K562 (cell line): ENCODE data around the gene ELSPBP1. TPM values are rescaled to one million over a fixed set of nuclear protein-coding genes. Genes with fewer than 3 reads are reported as not detected.
"Not testable (repeated sequence)": the region's sequence is repeated elsewhere in the genome, so short reads cannot be mapped to it uniquely, and the experiment has no call there.

Source experiments
- ATAC-seq: fragments of 200-7000 bp; cut with Tn5 transposase; 3 replicates; pipeline ENCODE4 v1.9.1; 2020; ENCODE audit warnings: moderate library complexity
- BruUV-seq: library from RNA; stranded (reverse); fragments of 400-500 nt; replicated peaks from 2 replicates; lab custom pipeline; 2021; lab: Mats Ljungman, UMichigan
- CTCF ChIA-PET: fragments of 300-600 bp; formaldehyde crosslinking; extraction: SDS; loops from one replicate; lab custom pipeline; 2021; ENCODE audit warnings: low intra/inter-chr PET ratio; lab: Yijun Ruan, JAX
- POLR2A ChIA-PET: fragments of 300-600, 350-650 bp; sonication (Branson Sonifier 250); formaldehyde crosslinking; extraction: SDS; loops from one replicate; lab custom pipeline; 2021; ENCODE audit warnings: antibody characterized with exemption, inconsistent platforms; lab: Yijun Ruan, JAX
- DNase-seq, 4 experiments: peaks; one replicate each; pipeline versions ENCODE4 v3.0.0 to v3.0.0-alpha.2; 2011 to 2018; ENCODE audit warnings: low spot score in 3 of 4, mixed read lengths in 3 of 4; ENCODE audit errors: extremely low read depth in 1 of 4
- FAIRE-seq: peaks from 2 replicates; lab custom pipeline; 2011; peaks lifted over from hg19 to GRCh38; lab: Jason Lieb, UNC
- H2AFZ ChIP-seq: 2 replicates; pipeline ENCODE4 v1.6.0; 2011; ENCODE audit warnings: low read depth, low read length, control low read depth, inconsistent platforms
- H3K27ac ChIP-seq: fragments of 200-600 bp; 3 replicates; pipeline ENCODE4 v1.8.0; 2011; ENCODE audit warnings: low read depth, mild to moderate bottlenecking, control low read depth, inconsistent platforms, low read length, moderate library complexity, mixed read lengths; ENCODE audit errors: extremely low read depth
- H3K27me3 ChIP-seq, 2 experiments: fragments of 300-600 bp in 1 of 2; 2 replicates in 1 of 2; 3 replicates in 1 of 2; pipeline versions ENCODE4 v1.6.0 to v1.8.0; 2011; ENCODE audit warnings: inconsistent platforms in 2 of 2, low read length in 2 of 2, mild to moderate bottlenecking in 1 of 2, mixed read lengths in 1 of 2, moderate library complexity in 1 of 2; ENCODE audit not compliant: control insufficient read depth in 2 of 2, insufficient read depth in 2 of 2
- H3K36me3 ChIP-seq: fragments of 300-600 bp; 3 replicates; pipeline ENCODE4 v1.8.0; 2011; ENCODE audit warnings: mild to moderate bottlenecking, low read length, inconsistent platforms; ENCODE audit not compliant: control insufficient read depth, insufficient read depth
- H3K4me1 ChIP-seq, 2 experiments: fragments of 200-600 bp in 1 of 2; replicated peaks in 1 of 2; 2 replicates in 1 of 2; 3 replicates in 1 of 2; pipeline versions ENCODE4 v1.5.1 to v1.8.0; 2011; ENCODE audit warnings: inconsistent platforms in 2 of 2, low read length in 2 of 2, mild to moderate bottlenecking in 1 of 2, mixed read lengths in 1 of 2, moderate library complexity in 1 of 2; ENCODE audit not compliant: control insufficient read depth in 2 of 2, insufficient read depth in 2 of 2
- H3K4me2 ChIP-seq: 2 replicates; pipeline ENCODE4 v1.6.1; 2011; ENCODE audit warnings: low read length, control low read depth, inconsistent platforms, mixed read lengths; ENCODE audit not compliant: insufficient read depth
- H3K4me3 ChIP-seq: fragments of 200-600 bp; sonication (generic), shearing (Covaris generic); 2 replicates; pipeline ENCODE4 v1.5.1; 2016; ENCODE audit warnings: control low read depth, inconsistent platforms
- H3K79me2 ChIP-seq: fragments of 200-600 bp; 3 replicates; pipeline ENCODE4 v1.8.0; 2011; ENCODE audit warnings: low read length, inconsistent platforms; ENCODE audit not compliant: control insufficient read depth, insufficient read depth
- H3K9ac ChIP-seq, 2 experiments: 2 replicates each; pipeline versions ENCODE4 v1.6.0 to v1.6.1; 2011; ENCODE audit warnings: low read depth in 2 of 2, low read length in 2 of 2, control low read depth in 1 of 2, inconsistent platforms in 1 of 2, mild to moderate bottlenecking in 1 of 2, mixed read lengths in 1 of 2; ENCODE audit not compliant: insufficient read depth in 1 of 2
- H3K9me1 ChIP-seq: one replicate; pipeline ENCODE4 v1.6.0; 2011; ENCODE audit warnings: inconsistent platforms, mild to moderate bottlenecking, low read length, moderate library complexity; ENCODE audit not compliant: control insufficient read depth, insufficient read depth
- H3K9me3 ChIP-seq: replicated peaks from 2 replicates; pipeline ENCODE4 v1.5.1; 2011; ENCODE audit warnings: low read depth, low read length, inconsistent platforms; ENCODE audit not compliant: control insufficient read depth, insufficient read depth
- H4K20me1 ChIP-seq: replicated peaks from 2 replicates; pipeline ENCODE4 v1.6.1; 2011; ENCODE audit warnings: low read length, inconsistent platforms, mixed read lengths; ENCODE audit not compliant: control insufficient read depth, insufficient read depth
- ATF1 ChIP-seq, 2 experiments: fragments of 450-650 bp in 1 of 2; IDR thresholded peaks; 2 replicates each; pipeline ENCODE4 v1.6.1; 2016; ENCODE audit warnings: missing compliant biosample characterization in 1 of 2, missing genetic modification characterization in 1 of 2
- ATF7 ChIP-seq: fragments of 450-650 bp; IDR thresholded peaks from 2 replicates; pipeline ENCODE4 v1.7.1; 2014; ENCODE audit warnings: mild to moderate bottlenecking, moderate library complexity
- CC2D1A ChIP-seq: fragments of 450-650 bp; IDR thresholded peaks from 2 replicates; pipeline ENCODE4 v1.6.1; 2017; ENCODE audit warnings: mild to moderate bottlenecking
- CHAMP1 ChIP-seq: fragments of 450-650 bp; IDR thresholded peaks from 2 replicates; pipeline ENCODE4 v1.6.1; 2016; ENCODE audit warnings: mild to moderate bottlenecking
- CREB1 ChIP-seq, 2 experiments: sonication (generic) in 1 of 2; formaldehyde crosslinking in 1 of 2; IDR thresholded peaks; 2 replicates each; pipeline versions ENCODE4 v1.6.1 to v1.8.0; 2012 to 2022; ENCODE audit warnings: inconsistent platforms in 1 of 2, mild to moderate bottlenecking in 1 of 2, missing genetic modification reagents in 1 of 2, moderate library complexity in 1 of 2
- CXXC5 ChIP-seq: fragments of 250-450 bp; sonication (Bioruptor Pico); IDR thresholded peaks from 2 replicates; pipeline ENCODE4 v1.8.0; 2022; ENCODE audit warnings: inconsistent platforms, mild to moderate bottlenecking, moderate library complexity
- NR2C1 ChIP-seq, 2 experiments: fragments of 450-650 bp; IDR thresholded peaks; 2 replicates each; pipeline ENCODE4 v1.6.1; 2017; ENCODE audit warnings: mild to moderate bottlenecking in 2 of 2, antibody characterized with exemption in 1 of 2, inconsistent platforms in 1 of 2, missing compliant biosample characterization in 1 of 2, missing genetic modification characterization in 1 of 2
- NR2C2 ChIP-seq, 2 experiments: fragments of 200-800 bp in 1 of 2; sonication (Bioruptor generic) in 1 of 2; sonication (generic) in 1 of 2; formaldehyde crosslinking in 1 of 2; IDR thresholded peaks; 2 replicates each; pipeline versions ENCODE4 v1.6.1 to v1.8.0; 2016 to 2022; ENCODE audit warnings: mild to moderate bottlenecking in 1 of 2, missing compliant biosample characterization in 1 of 2, missing genetic modification characterization in 1 of 2, missing genetic modification reagents in 1 of 2
- NRF1 ChIP-seq, 2 experiments: fragments of 450-650 bp; IDR thresholded peaks in 1 of 2; conservative IDR thresholded peaks in 1 of 2; 2 replicates each; pipeline ENCODE4 v1.6.1; 2014; ENCODE audit warnings: mild to moderate bottlenecking in 2 of 2
- POLR2H ChIP-seq: IDR thresholded peaks from 2 replicates; pipeline ENCODE4 v1.6.1; 2016; ENCODE audit warnings: missing genetic modification characterization, low read depth, mild to moderate bottlenecking, control low read depth, missing compliant biosample characterization, moderate library complexity
- WGBS: fragments of 100-300 bp; shearing (Covaris generic); methylation state at CpG from one replicate; pipeline ENCODE4 v1.1.6; 2016; ENCODE audit warnings: low coverage, mixed read lengths; ENCODE audit not compliant: insufficient coverage; ENCODE audit errors: missing lambda C conversion rate; 5-methylcytosine and 5-hydroxymethylcytosine counted together
- in situ Hi-C: fragments of 300-500 bp; cut with MboI; formaldehyde crosslinking; loops from 4 replicates; pipeline ENCODE4 v1.15.0; 2018; ENCODE audit warnings: inconsistent platforms, mixed read lengths
- intact Hi-C: fragments of 100-400 bp; cut with micrococcal nuclease; formaldehyde crosslinking; loops from 2 replicates; pipeline ENCODE4 v1.14.2; 2022
- polyA plus RNA-seq, 8 experiments: library from polyadenylated mRNA; depleted of rRNA in 4 of 8; stranded (reverse) in 5 of 8; unstranded in 3 of 8; fragments of >200 nt; fragmentation: Nextera tagmentation in 2 of 8; fragmentation: Illumina TruSeq in 1 of 8; extraction: Ambion mirVana in 2 of 8; extraction: Trizol in 1 of 8; gene quantifications; 2 replicates each; pipeline versions ENCODE4 v1.2.1 to v1.2.3, GENCODE V29; 2011 to 2014; ENCODE audit warnings: inconsistent platforms in 1 of 8, missing spikeins in 1 of 8
- total RNA-seq, 7 experiments: library from RNA; depleted of rRNA in 6 of 7; stranded (reverse); fragments of >200 nt in 6 of 7; fragmentation: Illumina TruSeq in 2 of 7; extraction: Trizol in 2 of 7; gene quantifications; 2 replicates each; pipeline versions ENCODE4 v1.2.1 to v1.2.3, GENCODE V29; 2011 to 2021; ENCODE audit warnings: low replicate concordance in 1 of 7
- TF ChIP-seq, protein P1 (sequence below), 3 experiments: IDR thresholded peaks in 2 of 3; conservative IDR thresholded peaks in 1 of 3; 2 replicates each; pipeline ENCODE4 v1.5.1; 2011 to 2012; ENCODE audit warnings: low read length in 3 of 3, mild to moderate bottlenecking in 3 of 3, control low read depth in 2 of 3, improper control_type of control experiment in 1 of 3, inconsistent platforms in 1 of 3, low read depth in 1 of 3, mixed read lengths in 1 of 3, moderate library complexity in 1 of 3; ENCODE audit not compliant: insufficient read depth in 2 of 3
- TF ChIP-seq, protein P2 (sequence below), 2 experiments: fragments of 250-450 bp in 1 of 2; fragments of 450-650 bp in 1 of 2; sonication (Bioruptor Pico) in 1 of 2; IDR thresholded peaks; 2 replicates each; pipeline versions ENCODE4 v1.6.1 to v1.8.0; 2016 to 2021; ENCODE audit warnings: mild to moderate bottlenecking in 2 of 2, moderate library complexity in 2 of 2, missing compliant biosample characterization in 1 of 2, missing genetic modification characterization in 1 of 2

Gene ELSPBP1
- total and polyA plus RNA-seq, 9 of the 15 experiments (the other 6 are each of a cell fraction or from before 2014, with no cell fraction given) = not detected

GRCh38 chr19:47949852-47950521 lies 44.4 kb upstream of the ELSPBP1 start:
- H2AFZ ChIP-seq; POLR2A ChIA-PET; H3K9ac ChIP-seq; CTCF ChIA-PET; DNase-seq; H4K20me1 ChIP-seq; intact Hi-C loops; H3K27ac ChIP-seq; BruUV-seq; H3K9me3 ChIP-seq; ATAC-seq; H3K27me3 ChIP-seq; H3K4me1 ChIP-seq; H3K9me1 ChIP-seq; H3K79me2 ChIP-seq; H3K4me2 ChIP-seq; H3K4me3 ChIP-seq; FAIRE-seq; H3K36me3 ChIP-seq; TF ChIP-seq ATF1, NR2C2, CREB1 (CRISPR knock-in tag; IDR thresholded peaks at IDR 0.05): not testable (repeated sequence)
- WGBS = 43% methylated on average over 17 of the region's 24 CpGs
- in situ Hi-C loops = loop anchor here (10.0 kb wide), 1 partner anchor 75 kb away; no protein-coding TSS in a partner anchor
- TF ChIP-seq, protein P1, sequence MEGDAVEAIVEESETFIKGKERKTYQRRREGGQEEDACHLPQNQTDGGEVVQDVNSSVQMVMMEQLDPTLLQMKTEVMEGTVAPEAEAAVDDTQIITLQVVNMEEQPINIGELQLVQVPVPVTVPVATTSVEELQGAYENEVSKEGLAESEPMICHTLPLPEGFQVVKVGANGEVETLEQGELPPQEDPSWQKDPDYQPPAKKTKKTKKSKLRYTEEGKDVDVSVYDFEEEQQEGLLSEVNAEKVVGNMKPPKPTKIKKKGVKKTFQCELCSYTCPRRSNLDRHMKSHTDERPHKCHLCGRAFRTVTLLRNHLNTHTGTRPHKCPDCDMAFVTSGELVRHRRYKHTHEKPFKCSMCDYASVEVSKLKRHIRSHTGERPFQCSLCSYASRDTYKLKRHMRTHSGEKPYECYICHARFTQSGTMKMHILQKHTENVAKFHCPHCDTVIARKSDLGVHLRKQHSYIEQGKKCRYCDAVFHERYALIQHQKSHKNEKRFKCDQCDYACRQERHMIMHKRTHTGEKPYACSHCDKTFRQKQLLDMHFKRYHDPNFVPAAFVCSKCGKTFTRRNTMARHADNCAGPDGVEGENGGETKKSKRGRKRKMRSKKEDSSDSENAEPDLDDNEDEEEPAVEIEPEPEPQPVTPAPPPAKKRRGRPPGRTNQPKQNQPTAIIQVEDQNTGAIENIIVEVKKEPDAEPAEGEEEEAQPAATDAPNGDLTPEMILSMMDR (IDR thresholded peaks at IDR 0.05 in 2 of 3, conservative IDR thresholded peaks at IDR 0.05 in 1 of 3; ENCODE audit: insufficient read depth in 2 of 3, low read depth in 1 of 3, low read length in 3 of 3) = peak in 2 of 3 experiments; percentile 16 to 58; a peak in 2 of 6 replicates
- TF ChIP-seq, protein P2, sequence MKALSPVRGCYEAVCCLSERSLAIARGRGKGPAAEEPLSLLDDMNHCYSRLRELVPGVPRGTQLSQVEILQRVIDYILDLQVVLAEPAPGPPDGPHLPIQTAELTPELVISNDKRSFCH (CRISPR knock-in tag; IDR thresholded peaks at IDR 0.05) = not testable (repeated sequence)
- TF ChIP-seq, protein P2 (tag; IDR thresholded peaks at IDR 0.05) = 0 out of 2 replicates have a peak, but pooled peaks have one; percentile 33
- TF ChIP-seq ATF1 (tag; IDR thresholded peaks at IDR 0.05) = peak; percentile 92
- peak; percentile 68 for TF ChIP-seq CXXC5 (CRISPR knock-in tag)
- 0 out of 2 replicates have a peak, but pooled peaks have one; percentile 21 for TF ChIP-seq NR2C2 (tag; IDR thresholded peaks at IDR 0.05)
- TF ChIP-seq NR2C1 (IDR thresholded peaks at IDR 0.05) = peak; percentile 64
- TF ChIP-seq NR2C1 (tag; IDR thresholded peaks at IDR 0.05) = peak; percentile 48; the same call in 1 of the 2 replicates
- TF ChIP-seq CREB1 (IDR thresholded peaks at IDR 0.05) = 0 out of 2 replicates have a peak, but pooled peaks have one; percentile 20
- TF ChIP-seq NRF1 (conservative IDR thresholded peaks at IDR 0.05 in 1 of 2, IDR thresholded peaks at IDR 0.05 in 1 of 2) = peak; percentile 54 to 59
- peak; percentile 47; the same call in 1 of the 2 replicates for TF ChIP-seq CHAMP1
- TF ChIP-seq ATF7 = peak; percentile 91
- peak; percentile 98 for TF ChIP-seq POLR2H (tag)
- TF ChIP-seq CC2D1A = peak; percentile 48; the same call in 1 of the 2 replicates
